Astrocyte (in vitro differentiated cells and primary cell): Measurements from ENCODE around the gene SLIT3. TPM values are rescaled to one million over a fixed set of nuclear protein-coding genes. Genes with fewer than 3 reads are reported as not detected.

Source experiments
- DNase-seq: peaks from one replicate; pipeline ENCODE4 v3.0.0-alpha.2; 2010; ENCODE audit warnings: low read depth
- FAIRE-seq: peaks from 2 replicates; lab custom pipeline; 2011; peaks lifted over from hg19 to GRCh38; lab: Jason Lieb, UNC
- H2AFZ ChIP-seq: 2 replicates; pipeline ENCODE4 v1.6.0; 2012; ENCODE audit warnings: low read depth, low read length, inconsistent platforms
- H3K27ac ChIP-seq: 2 replicates; pipeline ENCODE4 v1.5.1; 2011; ENCODE audit warnings: low read depth, low read length, inconsistent platforms
- H3K27me3 ChIP-seq: 2 replicates; pipeline ENCODE4 v1.6.0; 2011; ENCODE audit warnings: low read length, inconsistent platforms; ENCODE audit not compliant: insufficient read depth
- H3K36me3 ChIP-seq: 2 replicates; pipeline ENCODE4 v1.5.1; 2011; ENCODE audit warnings: low read length, inconsistent platforms; ENCODE audit not compliant: insufficient read depth
- H3K4me1 ChIP-seq: 2 replicates; pipeline ENCODE4 v1.5.1; 2011; ENCODE audit warnings: low read length, inconsistent platforms; ENCODE audit not compliant: insufficient read depth
- H3K4me2 ChIP-seq: 2 replicates; pipeline ENCODE4 v1.6.0; 2012; ENCODE audit warnings: low read length, inconsistent platforms
- H3K4me3 ChIP-seq: 2 replicates; pipeline ENCODE4 v1.5.1; 2011; ENCODE audit warnings: low read depth, mild to moderate bottlenecking, low read length, inconsistent platforms; ENCODE audit not compliant: insufficient read depth
- H3K79me2 ChIP-seq: 2 replicates; pipeline ENCODE4 v1.6.0; 2012; ENCODE audit warnings: mild to moderate bottlenecking, low read length, inconsistent platforms; ENCODE audit not compliant: insufficient read depth
- H3K9ac ChIP-seq: 2 replicates; pipeline ENCODE4 v1.6.0; 2012; ENCODE audit warnings: mild to moderate bottlenecking, low read length, inconsistent platforms
- H3K9me3 ChIP-seq: 2 replicates; pipeline ENCODE4 v1.5.1; 2012; ENCODE audit warnings: low read depth, mild to moderate bottlenecking, low read length, inconsistent platforms; ENCODE audit not compliant: insufficient read depth
- H4K20me1 ChIP-seq: 2 replicates; pipeline ENCODE4 v1.6.0; 2012; ENCODE audit warnings: low read length, inconsistent platforms; ENCODE audit not compliant: insufficient read depth
- H3K27ac Mint-ChIP-seq: one replicate; pipeline ENCODE4 v1.8.0; 2021; ENCODE audit warnings: mild to moderate bottlenecking, mixed read lengths; ENCODE audit not compliant: unreplicated experiment
- H3K27me3 Mint-ChIP-seq: one replicate; pipeline ENCODE4 v1.8.0; 2021; ENCODE audit warnings: low read depth, mixed read lengths; ENCODE audit not compliant: unreplicated experiment
- H3K36me3 Mint-ChIP-seq: one replicate; pipeline ENCODE4 v1.8.0; 2021; ENCODE audit warnings: low read depth, mixed read lengths; ENCODE audit not compliant: unreplicated experiment
- H3K4me1 Mint-ChIP-seq: one replicate; pipeline ENCODE4 v1.8.0; 2021; ENCODE audit warnings: low read depth, mixed read lengths; ENCODE audit not compliant: unreplicated experiment
- H3K4me3 Mint-ChIP-seq: one replicate; pipeline ENCODE4 v1.8.0; 2021; ENCODE audit warnings: mild to moderate bottlenecking, moderate library complexity, mixed read lengths; ENCODE audit not compliant: unreplicated experiment
- H3K9me3 Mint-ChIP-seq: one replicate; pipeline ENCODE4 v1.8.0; 2021; ENCODE audit warnings: mild to moderate bottlenecking, mixed read lengths; ENCODE audit not compliant: unreplicated experiment
- EZH2 ChIP-seq: IDR thresholded peaks from 2 replicates; pipeline ENCODE4 v1.6.1; 2012; ENCODE audit warnings: mild to moderate bottlenecking, low read length, inconsistent platforms; ENCODE audit not compliant: insufficient read depth
- total RNA-seq: library from RNA; stranded (reverse); gene quantifications from 2 replicates; pipeline ENCODE4 v1.2.1, GENCODE V29; 2021
- TF ChIP-seq, protein P1 (sequence below): IDR thresholded peaks from 2 replicates; pipeline ENCODE4 v1.5.1; 2011; ENCODE audit warnings: low read depth, mild to moderate bottlenecking, inconsistent platforms, low read length, moderate library complexity; ENCODE audit not compliant: insufficient read depth

The SLIT3 gene
- total RNA-seq, 1 donor from 2014 or later = 20.7 TPM

DNA sequence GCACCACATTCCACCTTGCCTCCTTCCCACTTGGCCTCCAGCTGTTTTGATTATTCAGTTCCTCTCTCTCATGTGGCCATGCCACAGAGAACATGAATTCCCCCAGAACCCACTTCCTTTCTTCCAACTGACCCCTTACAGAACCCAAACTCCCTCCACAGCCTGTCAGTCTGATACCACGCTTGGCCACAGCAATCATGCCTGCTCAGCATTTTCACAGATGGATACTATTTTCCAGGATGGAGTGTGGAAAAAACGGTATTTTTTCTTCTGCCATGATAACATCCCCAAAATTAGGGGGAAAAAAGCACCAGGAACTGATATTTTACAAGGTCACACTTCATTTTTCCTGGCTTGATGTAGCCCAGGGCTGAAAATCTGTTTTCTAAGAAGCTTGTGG, 34.9 kb upstream of the SLIT3 start:
- Histone ChIP-seq H3K9ac (no peak overlapping the region), H3K27me3 (no peaks in the 10 kb centered on the region), H3K4me2 (no peak overlapping the region), H4K20me1 (no peaks in the 10 kb centered on the region), H3K27ac (no peak overlapping the region), H3K79me2 (no peaks in the 10 kb centered on the region), H2AFZ (no peak overlapping the region), H3K4me3 (no peak overlapping the region), H3K36me3 (no peaks in the 10 kb centered on the region), H3K4me1 (no peaks in the 10 kb centered on the region), H3K9me3 (no peaks in the 10 kb centered on the region)
- Mint-ChIP-seq H3K36me3 (no peaks in the 10 kb centered on the region), H3K4me1 (peaks cover 6% of the 10 kb centered on the region), H3K4me3 (no peak overlapping the region), H3K27ac (no peak overlapping the region), H3K27me3 (peaks cover 10% of the 10 kb centered on the region), H3K9me3 (no peaks in the 10 kb centered on the region)
- FAIRE-seq = no peak
- no peak for TF ChIP-seq EZH2
- TF ChIP-seq, protein P1, sequence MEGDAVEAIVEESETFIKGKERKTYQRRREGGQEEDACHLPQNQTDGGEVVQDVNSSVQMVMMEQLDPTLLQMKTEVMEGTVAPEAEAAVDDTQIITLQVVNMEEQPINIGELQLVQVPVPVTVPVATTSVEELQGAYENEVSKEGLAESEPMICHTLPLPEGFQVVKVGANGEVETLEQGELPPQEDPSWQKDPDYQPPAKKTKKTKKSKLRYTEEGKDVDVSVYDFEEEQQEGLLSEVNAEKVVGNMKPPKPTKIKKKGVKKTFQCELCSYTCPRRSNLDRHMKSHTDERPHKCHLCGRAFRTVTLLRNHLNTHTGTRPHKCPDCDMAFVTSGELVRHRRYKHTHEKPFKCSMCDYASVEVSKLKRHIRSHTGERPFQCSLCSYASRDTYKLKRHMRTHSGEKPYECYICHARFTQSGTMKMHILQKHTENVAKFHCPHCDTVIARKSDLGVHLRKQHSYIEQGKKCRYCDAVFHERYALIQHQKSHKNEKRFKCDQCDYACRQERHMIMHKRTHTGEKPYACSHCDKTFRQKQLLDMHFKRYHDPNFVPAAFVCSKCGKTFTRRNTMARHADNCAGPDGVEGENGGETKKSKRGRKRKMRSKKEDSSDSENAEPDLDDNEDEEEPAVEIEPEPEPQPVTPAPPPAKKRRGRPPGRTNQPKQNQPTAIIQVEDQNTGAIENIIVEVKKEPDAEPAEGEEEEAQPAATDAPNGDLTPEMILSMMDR = no peak
- no peak for DNase-seq

DNA sequence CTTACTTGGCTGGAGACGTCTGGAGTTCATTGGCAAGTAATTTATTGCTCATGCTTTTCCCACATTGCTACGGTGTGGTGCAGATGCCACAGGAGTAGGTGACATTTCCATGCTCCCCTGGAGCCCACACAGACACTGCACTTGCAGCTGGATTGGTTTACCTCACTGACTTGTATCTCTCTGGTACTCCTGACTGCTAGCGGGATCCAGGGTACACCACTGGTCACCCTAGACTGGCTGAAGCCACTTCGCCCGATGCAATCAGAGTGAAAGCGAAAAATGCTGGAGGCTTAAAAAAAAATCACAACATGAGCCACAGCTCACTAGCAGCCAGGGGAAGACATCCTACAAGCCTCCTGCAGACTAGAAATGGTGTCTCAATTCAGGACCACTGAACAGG, 32.6 kb upstream of the SLIT3 start:
- H3K27ac ChIP-seq = no peak overlapping the region
- H3K27me3 Mint-ChIP-seq = peaks cover 2% of the 10 kb centered on the region
- DNase-seq (no peak), FAIRE-seq (no peak)
- H3K79me2 ChIP-seq = no peaks in the 10 kb centered on the region
- peak overlapping the region; percentile 2 for H3K27ac Mint-ChIP-seq
- no peak overlapping the region for H3K4me2 ChIP-seq
- no peak overlapping the region for H3K4me3 ChIP-seq
- no peaks in the 10 kb centered on the region for H3K36me3 ChIP-seq
- H3K27me3 ChIP-seq = no peaks in the 10 kb centered on the region
- no peaks in the 10 kb centered on the region for H4K20me1 ChIP-seq
- H2AFZ ChIP-seq = no peak overlapping the region
- no peak overlapping the region for H3K9ac ChIP-seq
- no peaks in the 10 kb centered on the region for H3K9me3 ChIP-seq
- no peaks in the 10 kb centered on the region for H3K36me3 Mint-ChIP-seq
- H3K4me1 Mint-ChIP-seq = peaks cover 6% of the 10 kb centered on the region
- no peaks in the 10 kb centered on the region for H3K9me3 Mint-ChIP-seq
- no peak overlapping the region for H3K4me3 Mint-ChIP-seq
- TF ChIP-seq EZH2 = no peak
- TF ChIP-seq, protein P1 = no peak
- no peaks in the 10 kb centered on the region for H3K4me1 ChIP-seq

DNA sequence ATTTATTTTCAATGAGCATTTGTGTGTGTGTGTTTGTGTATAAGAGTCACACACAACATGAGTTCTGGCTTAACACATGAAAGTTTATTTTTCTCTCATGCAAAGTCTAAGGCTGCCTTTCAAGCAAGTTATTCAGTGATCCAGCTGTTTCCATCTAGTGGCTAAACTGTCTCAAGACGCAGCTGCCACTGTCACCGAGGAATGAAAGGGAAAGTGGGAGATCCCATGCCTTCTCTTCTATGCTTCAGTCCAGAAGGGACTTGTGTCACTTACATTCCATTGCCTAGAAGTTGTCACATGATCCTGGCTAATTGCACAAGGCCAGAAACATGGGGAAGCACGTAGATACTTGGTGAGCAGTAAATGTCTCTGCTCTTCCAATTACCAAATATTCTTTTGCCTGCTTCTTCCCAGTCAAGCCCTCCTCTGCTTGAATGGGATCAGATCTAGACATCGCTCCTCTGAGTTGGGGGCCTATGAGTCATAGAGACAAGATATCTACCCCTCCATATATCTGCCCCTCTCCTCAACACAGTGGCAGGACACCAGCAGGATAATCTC, 30.4 kb upstream of the SLIT3 start:
- H3K27me3 Mint-ChIP-seq = no peaks in the 10 kb centered on the region
- Histone ChIP-seq H3K4me1 (no peaks in the 10 kb centered on the region), H3K4me2 (no peak overlapping the region), H3K27ac (no peak overlapping the region), H3K27me3 (no peaks in the 10 kb centered on the region), H4K20me1 (no peaks in the 10 kb centered on the region), H3K9me3 (no peaks in the 10 kb centered on the region), H2AFZ (no peak overlapping the region), H3K4me3 (no peak overlapping the region), H3K79me2 (no peaks in the 10 kb centered on the region), H3K36me3 (no peaks in the 10 kb centered on the region), H3K9ac (no peak overlapping the region)
- peaks cover 5% of the 10 kb centered on the region for H3K4me1 Mint-ChIP-seq
- H3K27ac Mint-ChIP-seq = no peak overlapping the region
- H3K9me3 Mint-ChIP-seq = no peaks in the 10 kb centered on the region
- no peak for DNase-seq
- no peak overlapping the region for H3K4me3 Mint-ChIP-seq
- no peak for TF ChIP-seq EZH2
- TF ChIP-seq, protein P1 = no peak
- FAIRE-seq = no peak
- H3K36me3 Mint-ChIP-seq = no peaks in the 10 kb centered on the region
